Measurements from ENCODE around the gene CD9. TPM values are rescaled to one million over a fixed set of nuclear protein-coding genes. Genes with fewer than 3 reads are reported as not detected.

The CD9 gene
- polyA plus RNA-seq, 3 donors: 7.6 to 323 (median 7.7) TPM

DNA sequence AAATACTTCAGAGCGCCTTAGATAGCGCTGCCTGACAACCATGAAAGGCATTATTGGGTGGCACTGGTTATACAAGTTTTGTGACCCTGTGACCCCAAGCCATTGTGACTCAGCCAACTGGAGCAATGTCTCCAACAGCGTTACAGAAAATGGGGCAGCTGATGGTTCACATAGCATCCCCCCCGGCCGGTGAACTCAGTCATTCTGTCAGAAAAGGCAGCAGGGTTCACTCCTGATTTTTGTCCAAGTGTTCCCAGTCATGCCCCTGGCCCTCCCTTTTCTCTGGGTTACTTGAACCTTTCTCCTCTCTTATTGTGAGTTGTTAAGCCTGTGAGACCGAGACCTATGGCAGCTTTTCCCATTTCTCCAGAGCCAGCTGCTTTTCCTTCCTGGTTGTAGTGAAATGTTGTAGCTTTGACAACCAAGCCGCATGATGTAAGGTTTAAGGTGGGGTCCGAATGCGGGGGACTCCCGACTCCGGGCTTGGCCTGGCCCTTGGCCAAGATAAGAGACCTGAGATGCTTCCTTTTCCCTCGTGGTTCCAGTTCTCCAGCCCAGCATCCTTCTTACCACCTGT, 22.0 kb downstream of the CD9 start:
- Mint-ChIP-seq H3K27me3 (ENCODE audit: low read depth in 3 of 3) (peaks cover 5 to 12% (median 11%) of the 10 kb centered on the region in 3 donors), H3K4me1 (peaks cover 11% of the 10 kb centered on the region), H3K4me3 (no peak overlapping the region), H3K36me3 (no peaks in the 10 kb centered on the region), H3K9me3 (peaks cover 0 to 3% (median 0%) of the 10 kb centered on the region in 7 donors), H3K27ac (no peak overlapping the region)
- 95% methylated on average over 10 of the region's 12 CpGs for WGBS (ENCODE audit: insufficient coverage)
- Histone ChIP-seq H3K36me3 (replicated peaks in 1 of 2; ENCODE audit: control insufficient read depth in 1 of 2, insufficient read depth in 2 of 2, low read length in 2 of 2) (no peaks in the 10 kb centered on the region), H3K4me3 (replicated peaks in 1 of 3; ENCODE audit: low read depth in 2 of 3, low read length in 3 of 3) (no peak overlapping the region), H3K9ac (ENCODE audit: insufficient read depth, low read length, poor library complexity, severe bottlenecking) (no peak overlapping the region), H3K9me3 (replicated peaks in 1 of 2; ENCODE audit: control insufficient read depth in 1 of 2, insufficient read depth in 1 of 2, low read length in 2 of 2) (no peaks in the 10 kb centered on the region), H4K20me1 (ENCODE audit: insufficient read depth, low read length) (no peaks in the 10 kb centered on the region), H2AFZ (ENCODE audit: insufficient read depth, low read depth, low read length, poor library complexity, severe bottlenecking) (no peak overlapping the region), H3K27me3 (ENCODE audit: control insufficient read depth in 2 of 2, insufficient read depth in 2 of 2, low read length in 2 of 2) (no peaks in the 10 kb centered on the region), H3K27ac (ENCODE audit: low read depth in 1 of 2, low read length in 2 of 2) (no peak overlapping the region), H3K4me1 (ENCODE audit: control insufficient read depth in 1 of 2, insufficient read depth in 2 of 2, low read length in 2 of 2) (peaks cover 9 to 10% of the 10 kb centered on the region in 2 donors), H3K4me2 (replicated peaks; ENCODE audit: extremely low read depth, low read length, poor library complexity, severe bottlenecking) (no peak overlapping the region), H3K79me2 (ENCODE audit: insufficient read depth, low read length) (no peaks in the 10 kb centered on the region)
- no peak for DNase-seq
- TF ChIP-seq, protein P1, sequence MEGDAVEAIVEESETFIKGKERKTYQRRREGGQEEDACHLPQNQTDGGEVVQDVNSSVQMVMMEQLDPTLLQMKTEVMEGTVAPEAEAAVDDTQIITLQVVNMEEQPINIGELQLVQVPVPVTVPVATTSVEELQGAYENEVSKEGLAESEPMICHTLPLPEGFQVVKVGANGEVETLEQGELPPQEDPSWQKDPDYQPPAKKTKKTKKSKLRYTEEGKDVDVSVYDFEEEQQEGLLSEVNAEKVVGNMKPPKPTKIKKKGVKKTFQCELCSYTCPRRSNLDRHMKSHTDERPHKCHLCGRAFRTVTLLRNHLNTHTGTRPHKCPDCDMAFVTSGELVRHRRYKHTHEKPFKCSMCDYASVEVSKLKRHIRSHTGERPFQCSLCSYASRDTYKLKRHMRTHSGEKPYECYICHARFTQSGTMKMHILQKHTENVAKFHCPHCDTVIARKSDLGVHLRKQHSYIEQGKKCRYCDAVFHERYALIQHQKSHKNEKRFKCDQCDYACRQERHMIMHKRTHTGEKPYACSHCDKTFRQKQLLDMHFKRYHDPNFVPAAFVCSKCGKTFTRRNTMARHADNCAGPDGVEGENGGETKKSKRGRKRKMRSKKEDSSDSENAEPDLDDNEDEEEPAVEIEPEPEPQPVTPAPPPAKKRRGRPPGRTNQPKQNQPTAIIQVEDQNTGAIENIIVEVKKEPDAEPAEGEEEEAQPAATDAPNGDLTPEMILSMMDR (IDR thresholded peaks at IDR 0.05): no peak
- intact Hi-C loops (cut with micrococcal nuclease): no loop called here

DNA sequence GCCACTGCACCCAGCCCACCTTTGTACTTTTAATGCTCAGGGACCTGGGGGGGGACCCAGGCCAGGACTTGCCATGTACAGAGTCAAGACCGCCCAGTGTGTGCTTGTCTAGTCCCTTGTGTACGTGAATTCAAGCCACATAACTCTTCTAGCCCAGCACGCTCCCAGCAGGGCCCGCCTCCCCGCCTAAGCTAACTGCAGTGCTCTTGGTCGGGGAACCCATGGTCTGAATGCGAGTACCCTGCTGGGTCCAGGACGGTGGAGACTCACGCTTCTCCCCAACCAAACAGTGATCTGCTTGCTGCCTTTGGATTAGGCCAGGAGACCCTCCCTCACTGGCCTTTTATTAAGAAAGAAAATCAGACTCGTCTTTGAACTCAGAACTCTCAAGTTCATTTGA, 23.3 kb downstream of the CD9 start:
- 99% methylated on average over 9 of the region's 10 CpGs for WGBS (ENCODE audit: insufficient coverage)
- no peaks in the 10 kb centered on the region for H3K27me3 ChIP-seq (ENCODE audit: control insufficient read depth in 2 of 2, insufficient read depth in 2 of 2, low read length in 2 of 2)
- Mint-ChIP-seq H3K9me3 (peaks cover 0 to 3% (median 0%) of the 10 kb centered on the region in 7 donors), H3K27ac (peak overlapping the region in 1 of 7 donors; percentile 16), H3K27me3 (ENCODE audit: low read depth in 3 of 3) (peaks cover 5 to 12% (median 11%) of the 10 kb centered on the region in 3 donors), H3K36me3 (no peaks in the 10 kb centered on the region), H3K4me1 (peaks cover 11% of the 10 kb centered on the region), H3K4me3 (no peak overlapping the region)
- no peaks in the 10 kb centered on the region for H3K9me3 ChIP-seq (replicated peaks in 1 of 2; ENCODE audit: control insufficient read depth in 1 of 2, insufficient read depth in 1 of 2, low read length in 2 of 2)
- no peaks in the 10 kb centered on the region for H3K79me2 ChIP-seq (ENCODE audit: insufficient read depth, low read length)
- H3K4me1 ChIP-seq (ENCODE audit: control insufficient read depth in 1 of 2, insufficient read depth in 2 of 2, low read length in 2 of 2): peaks cover 9 to 10% of the 10 kb centered on the region in 2 donors
- no peak for DNase-seq
- no peaks in the 10 kb centered on the region for H3K36me3 ChIP-seq (replicated peaks in 1 of 2; ENCODE audit: control insufficient read depth in 1 of 2, insufficient read depth in 2 of 2, low read length in 2 of 2)
- no peak overlapping the region for H3K4me2 ChIP-seq (replicated peaks; ENCODE audit: extremely low read depth, low read length, poor library complexity, severe bottlenecking)
- H2AFZ ChIP-seq (ENCODE audit: insufficient read depth, low read depth, low read length, poor library complexity, severe bottlenecking): no peak overlapping the region
- intact Hi-C loops (cut with micrococcal nuclease): no loop called here
- TF ChIP-seq, protein P1 (IDR thresholded peaks at IDR 0.05): no peak
- no peaks in the 10 kb centered on the region for H4K20me1 ChIP-seq (ENCODE audit: insufficient read depth, low read length)
- H3K27ac ChIP-seq (ENCODE audit: low read depth in 1 of 2, low read length in 2 of 2): no peak overlapping the region
- no peak overlapping the region for H3K4me3 ChIP-seq (replicated peaks in 1 of 3; ENCODE audit: low read depth in 2 of 3, low read length in 3 of 3)
- H3K9ac ChIP-seq (ENCODE audit: insufficient read depth, low read length, poor library complexity, severe bottlenecking): no peak overlapping the region

Measured in CD14-positive monocyte (primary cell).